Naive B cell (primary cell): ENCODE results near the gene SVEP1. TPM values are rescaled to one million over a fixed set of nuclear protein-coding genes. Genes with fewer than 3 reads are reported as not detected.
A peak's percentile ranks its signal among the peaks of the same experiment; 100 is the strongest.

ENCODE experiments used
- ATAC-seq, 2 donors: fragments of 150-1000 bp; cut with Tn5 transposase; 2 replicates each; pipeline ENCODE4 v1.10.0; 2021; ENCODE audit warnings: low read depth in 2 of 2, mild to moderate bottlenecking in 2 of 2, moderate library complexity in 2 of 2
- DNase-seq: peaks from one replicate; pipeline ENCODE4 v3.0.0; 2022
- H3K27ac Mint-ChIP-seq, 6 donors: one replicate each; pipeline ENCODE4 v1.8.0; 2020 to 2022; ENCODE audit warnings: mild to moderate bottlenecking in 6 of 6, mixed read lengths in 6 of 6, moderate library complexity in 5 of 6, inconsistent platforms in 2 of 6
- H3K27me3 Mint-ChIP-seq, 3 donors: one replicate each; pipeline ENCODE4 v1.8.0; 2021 to 2022; ENCODE audit warnings: mixed read lengths in 3 of 3, mild to moderate bottlenecking in 1 of 3
- H3K36me3 Mint-ChIP-seq, 2 donors: one replicate each; pipeline ENCODE4 v1.8.0; 2020 to 2022; ENCODE audit warnings: mixed read lengths in 2 of 2, inconsistent platforms in 1 of 2, mild to moderate bottlenecking in 1 of 2
- H3K4me1 Mint-ChIP-seq, 3 donors: one replicate each; pipeline ENCODE4 v1.8.0; 2020 to 2022; ENCODE audit warnings: mixed read lengths in 3 of 3, inconsistent platforms in 1 of 3, mild to moderate bottlenecking in 1 of 3, moderate library complexity in 1 of 3
- H3K4me3 Mint-ChIP-seq, 8 donors: one replicate each; pipeline ENCODE4 v1.8.0; 2020 to 2022; ENCODE audit warnings: mild to moderate bottlenecking in 8 of 8, mixed read lengths in 8 of 8, moderate library complexity in 8 of 8, inconsistent platforms in 2 of 8
- H3K9me3 Mint-ChIP-seq, 7 donors: one replicate each; pipeline ENCODE4 v1.8.0; 2020 to 2022; ENCODE audit warnings: mixed read lengths in 7 of 7, mild to moderate bottlenecking in 5 of 7, inconsistent platforms in 2 of 7, moderate library complexity in 1 of 7
- polyA plus RNA-seq, 6 donors: library from polyadenylated mRNA; unstranded; fragments of 300-500 nt; fragmentation: Illumina TruSeq; gene quantifications; one replicate each; pipeline ENCODE4 v1.2.3, GENCODE V29; 2021; ENCODE audit warnings: low read depth in 6 of 6

Gene SVEP1
- polyA plus RNA-seq, 6 donors from 2014 or later, result not detected

GRCh38 chr9:110444911-110445310 lies 134.6 kb downstream of the SVEP1 start:
- Mint-ChIP-seq H3K36me3 (no peaks in the 10 kb centered on the region), H3K4me3 (no peak overlapping the region), H3K4me1 (no peaks in the 10 kb centered on the region), H3K27me3 (peaks cover 10 to 14% (median 11%) of the 10 kb centered on the region in 3 donors), H3K9me3 (peaks cover 0 to 15% (median 4%) of the 10 kb centered on the region in 7 donors), H3K27ac (no peak overlapping the region)
- no peak for ATAC-seq
- DNase-seq, result no peak

- no peak overlapping the region for H3K27ac Mint-ChIP-seq
- H3K4me1 Mint-ChIP-seq, result no peaks in the 10 kb centered on the region
- no peak for DNase-seq
- no peak for ATAC-seq
- H3K9me3 Mint-ChIP-seq, result peaks cover 0 to 15% (median 4%) of the 10 kb centered on the region in 7 donors
- H3K4me3 Mint-ChIP-seq, result no peak overlapping the region
- H3K27me3 Mint-ChIP-seq, result peaks cover 10 to 14% (median 11%) of the 10 kb centered on the region in 3 donors
- H3K36me3 Mint-ChIP-seq, result no peaks in the 10 kb centered on the region
Measured at GRCh38 chr9:110443866-110444220, 135.7 kb downstream of the SVEP1 start.

DNA sequence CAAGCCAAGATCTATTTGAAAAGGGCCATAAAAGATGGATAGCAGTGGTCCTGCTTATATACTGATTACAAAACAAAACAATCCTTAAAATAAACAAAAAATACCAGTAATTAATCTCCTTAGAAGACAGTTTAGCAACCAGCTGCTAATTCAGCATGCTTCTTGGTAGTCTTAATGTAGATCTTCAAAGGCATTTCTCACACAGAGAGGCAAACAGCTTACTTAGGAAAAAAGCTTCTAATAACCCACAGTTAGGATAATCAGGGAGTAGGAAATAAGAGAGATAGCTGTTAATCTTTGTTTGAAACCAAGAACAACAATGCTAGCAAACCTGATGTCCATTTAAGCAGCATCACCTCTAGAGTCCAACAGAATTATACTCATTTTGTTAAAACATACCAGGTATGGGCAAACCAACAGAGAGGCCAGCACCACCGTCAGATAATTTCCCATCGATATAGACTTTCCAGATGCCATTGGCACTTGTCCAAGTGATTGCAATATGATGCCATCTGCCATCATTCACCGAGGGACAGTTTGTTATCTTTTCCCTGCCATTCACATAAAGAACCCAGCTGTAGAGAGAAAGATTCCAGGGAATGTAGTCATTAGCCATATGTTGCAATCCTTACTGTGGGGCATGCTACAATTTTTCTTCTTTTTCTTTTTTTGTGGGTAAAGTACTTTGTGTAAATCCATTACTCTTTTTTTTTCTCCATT lies 136.2 kb downstream of the SVEP1 start:
- Mint-ChIP-seq H3K4me3 (no peak overlapping the region), H3K27ac (no peak overlapping the region), H3K27me3 (peaks cover 7 to 10% (median 9%) of the 10 kb centered on the region in 3 donors), H3K36me3 (no peaks in the 10 kb centered on the region), H3K4me1 (no peaks in the 10 kb centered on the region), H3K9me3 (peaks cover 0 to 15% (median 4%) of the 10 kb centered on the region in 7 donors)
- ATAC-seq (no peak), DNase-seq (no peak)

DNA sequence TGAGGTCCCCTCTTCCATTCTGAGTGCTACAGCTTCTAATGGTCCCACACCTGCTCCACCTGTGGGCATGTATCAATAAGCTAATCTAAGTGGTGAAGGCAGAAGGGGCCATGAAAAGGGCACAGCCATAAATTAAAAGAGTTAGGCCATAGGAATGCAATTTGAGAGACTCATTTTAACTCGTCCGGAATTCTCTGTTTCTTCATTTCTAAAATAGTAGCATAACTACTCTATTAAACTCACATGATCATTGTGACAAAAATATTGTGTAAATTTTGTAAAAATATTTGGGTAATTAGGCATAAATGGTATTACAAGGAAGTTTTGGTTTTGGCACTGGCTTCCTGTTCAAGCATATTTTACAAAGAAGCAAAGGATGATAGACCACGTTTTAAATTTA lies 138.7 kb downstream of the SVEP1 start:
- Mint-ChIP-seq H3K27ac (no peak overlapping the region), H3K4me3 (no peak overlapping the region), H3K36me3 (no peaks in the 10 kb centered on the region), H3K4me1 (no peaks in the 10 kb centered on the region), H3K27me3 (peaks cover 7 to 19% (median 8%) of the 10 kb centered on the region in 3 donors), H3K9me3 (peaks cover 0 to 5% (median 0%) of the 10 kb centered on the region in 7 donors)
- ATAC-seq (no peak), DNase-seq (no peak)

DNA sequence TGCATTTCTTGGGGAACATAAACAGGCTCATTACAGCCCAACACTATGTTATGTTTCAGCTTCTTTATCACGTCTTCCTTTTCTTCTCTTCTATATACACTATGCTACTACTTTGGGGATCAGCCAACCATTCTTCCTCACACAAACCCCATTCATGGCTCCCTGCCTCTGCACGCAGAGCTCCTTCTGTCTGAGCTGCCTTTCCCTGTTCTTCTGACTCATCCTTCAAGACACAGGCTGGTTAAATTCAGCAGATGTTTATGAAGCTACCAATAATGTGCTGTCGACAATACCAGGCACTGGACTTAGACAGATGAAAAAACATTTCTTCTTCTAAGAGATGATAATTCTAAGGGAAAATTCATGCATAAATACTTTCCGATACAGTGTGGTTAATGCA lies 139.4 kb downstream of the SVEP1 start:
- H3K9me3 Mint-ChIP-seq, result peaks cover 0 to 2% (median 0%) of the 10 kb centered on the region in 7 donors
- DNase-seq, result no peak
- H3K4me3 Mint-ChIP-seq, result no peak overlapping the region
- ATAC-seq, result no peak
- no peaks in the 10 kb centered on the region for H3K36me3 Mint-ChIP-seq
- no peak overlapping the region for H3K27ac Mint-ChIP-seq
- H3K4me1 Mint-ChIP-seq, result no peaks in the 10 kb centered on the region
- H3K27me3 Mint-ChIP-seq, result peaks cover 5 to 19% (median 7%) of the 10 kb centered on the region in 3 donors

GRCh38 chr9:110432253-110432652 lies 147.3 kb downstream of the SVEP1 start:
- DNase-seq (no peak), ATAC-seq (no peak)
- Mint-ChIP-seq H3K9me3 (no peaks in the 10 kb centered on the region), H3K27ac (no peak overlapping the region), H3K4me3 (no peak overlapping the region), H3K4me1 (no peaks in the 10 kb centered on the region), H3K36me3 (no peaks in the 10 kb centered on the region), H3K27me3 (peaks cover 0 to 3% (median 0%) of the 10 kb centered on the region in 3 donors)

- Mint-ChIP-seq H3K36me3 (no peaks in the 10 kb centered on the region), H3K27ac (no peak overlapping the region), H3K9me3 (no peaks in the 10 kb centered on the region), H3K27me3 (peaks cover 0 to 3% (median 0%) of the 10 kb centered on the region in 3 donors), H3K4me1 (no peaks in the 10 kb centered on the region), H3K4me3 (no peak overlapping the region)
- DNase-seq (no peak), ATAC-seq (no peak)
Measured at GRCh38 chr9:110429453-110429852, 150.1 kb downstream of the SVEP1 start.

DNA sequence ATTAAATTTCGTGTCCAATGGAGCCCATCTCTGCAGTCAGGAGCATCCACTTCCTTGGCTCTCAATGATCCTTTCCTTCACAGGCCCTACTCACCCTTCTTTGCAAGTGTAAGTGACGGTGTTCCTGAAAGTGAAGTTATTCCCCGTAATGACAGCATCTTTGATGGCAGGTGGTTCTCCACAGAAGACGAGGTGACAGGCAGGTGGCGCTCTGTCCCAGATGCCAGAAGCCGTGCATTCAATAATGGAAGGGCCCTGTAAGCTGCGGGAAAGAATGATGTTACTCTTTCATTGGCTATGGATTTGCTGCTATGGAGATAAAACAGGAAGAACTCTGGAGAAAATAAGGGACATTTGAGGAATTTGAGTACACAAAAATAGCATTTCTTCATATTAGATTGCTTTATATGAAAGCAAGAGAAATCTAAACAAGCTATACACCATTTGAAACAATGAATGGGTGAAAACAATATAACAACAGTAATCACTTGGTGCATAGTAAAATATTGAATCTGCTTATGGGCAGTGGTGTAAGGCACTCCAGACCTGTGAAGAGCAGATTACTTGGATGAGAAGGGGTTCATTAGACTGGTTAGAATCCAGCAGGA lies 151.9 kb downstream of the SVEP1 start:
- DNase-seq (no peak), ATAC-seq (no peak)
- no peak overlapping the region for H3K4me3 Mint-ChIP-seq
- peak overlapping the region in 1 of 6 donors; percentile 55 for H3K27ac Mint-ChIP-seq
- no peaks in the 10 kb centered on the region for H3K36me3 Mint-ChIP-seq
- H3K4me1 Mint-ChIP-seq, result no peaks in the 10 kb centered on the region
- H3K9me3 Mint-ChIP-seq, result no peaks in the 10 kb centered on the region
- peaks cover 0 to 3% (median 0%) of the 10 kb centered on the region in 3 donors for H3K27me3 Mint-ChIP-seq

GRCh38 chr9:110426052-110426709 lies 153.4 kb downstream of the SVEP1 start:
- peaks cover 0 to 3% (median 0%) of the 10 kb centered on the region in 3 donors for H3K27me3 Mint-ChIP-seq
- no peak overlapping the region for H3K27ac Mint-ChIP-seq
- H3K36me3 Mint-ChIP-seq, result no peaks in the 10 kb centered on the region
- ATAC-seq (no peak), DNase-seq (no peak)
- no peaks in the 10 kb centered on the region for H3K4me1 Mint-ChIP-seq
- H3K9me3 Mint-ChIP-seq, result no peaks in the 10 kb centered on the region
- H3K4me3 Mint-ChIP-seq, result no peak overlapping the region

- Mint-ChIP-seq H3K27me3 (peaks cover 0 to 14% (median 6%) of the 10 kb centered on the region in 3 donors), H3K4me3 (no peak overlapping the region), H3K9me3 (peaks cover 0 to 19% (median 4%) of the 10 kb centered on the region in 7 donors), H3K27ac (no peak overlapping the region), H3K4me1 (no peaks in the 10 kb centered on the region), H3K36me3 (peaks cover 0 to 7% of the 10 kb centered on the region in 2 donors)
- DNase-seq (no peak), ATAC-seq (no peak)
Measured at GRCh38 chr9:110414471-110414870, 165.1 kb downstream of the SVEP1 start.

GRCh38 chr9:110410961-110411360 lies 168.6 kb downstream of the SVEP1 start:
- no peaks in the 10 kb centered on the region for H3K36me3 Mint-ChIP-seq
- H3K27me3 Mint-ChIP-seq, result peaks cover 0 to 22% (median 10%) of the 10 kb centered on the region in 3 donors
- no peak overlapping the region for H3K27ac Mint-ChIP-seq
- no peak overlapping the region for H3K4me3 Mint-ChIP-seq
- H3K9me3 Mint-ChIP-seq, result peaks cover 0 to 9% (median 2%) of the 10 kb centered on the region in 7 donors
- DNase-seq, result no peak
- no peaks in the 10 kb centered on the region for H3K4me1 Mint-ChIP-seq
- no peak for ATAC-seq

- Mint-ChIP-seq H3K27me3 (peaks cover 7 to 22% (median 17%) of the 10 kb centered on the region in 3 donors), H3K4me1 (no peaks in the 10 kb centered on the region), H3K36me3 (no peaks in the 10 kb centered on the region), H3K4me3 (no peak overlapping the region), H3K27ac (no peak overlapping the region), H3K9me3 (peaks cover 0 to 3% (median 0%) of the 10 kb centered on the region in 7 donors)
- ATAC-seq (no peak), DNase-seq (no peak)
Measured at GRCh38 chr9:110408598-110408997, 170.9 kb downstream of the SVEP1 start.

GRCh38 chr9:110405858-110406443 lies 173.6 kb downstream of the SVEP1 start:
- Mint-ChIP-seq H3K36me3 (no peaks in the 10 kb centered on the region), H3K27ac (no peak overlapping the region), H3K27me3 (peaks cover 7 to 16% (median 13%) of the 10 kb centered on the region in 3 donors), H3K4me3 (no peak overlapping the region), H3K9me3 (peaks cover 0 to 3% (median 0%) of the 10 kb centered on the region in 7 donors), H3K4me1 (no peaks in the 10 kb centered on the region)
- DNase-seq (no peak), ATAC-seq (no peak)
